SK-N-SH treated with all-trans-retinoic acid at 6 μM for 48 hours (cell line): ENCODE data around the gene SMYD3.
A peak's percentile ranks its signal among the peaks of the same experiment; 100 is the strongest.

Source experiments
- ATAC-seq: fragments of 200-7000 bp; cut with Tn5 transposase; 3 replicates; pipeline ENCODE4 v1.9.1; 2020; ENCODE audit warnings: mild to moderate bottlenecking, moderate library complexity
- ARNTL ChIP-seq: fragments of 450-650 bp; formaldehyde crosslinking; IDR thresholded peaks from 2 replicates; pipeline ENCODE4 v1.5.0; 2020; ENCODE audit warnings: low read depth, mild to moderate bottlenecking, moderate library complexity, borderline replicate concordance
- BACH2 ChIP-seq: fragments of 250-450 bp; sonication (Bioruptor Pico); IDR thresholded peaks from 2 replicates; pipeline ENCODE4 v1.9.0; 2021; ENCODE audit warnings: mild to moderate bottlenecking, borderline replicate concordance
- CSDC2 ChIP-seq: fragments of 250-450 bp; sonication (Bioruptor Pico); IDR thresholded peaks from 2 replicates; pipeline ENCODE4 v1.5.0; 2020; ENCODE audit warnings: mild to moderate bottlenecking, moderate library complexity
- CSRNP3 ChIP-seq: fragments of 250-450 bp; sonication (Bioruptor Pico); IDR thresholded peaks from 2 replicates; pipeline ENCODE4 v1.5.1; 2021; ENCODE audit warnings: mild to moderate bottlenecking, moderate library complexity
- ESRRG ChIP-seq: fragments of 250-450 bp; sonication (Bioruptor Pico); IDR thresholded peaks from 2 replicates; pipeline ENCODE4 v1.6.1; 2021; ENCODE audit warnings: mild to moderate bottlenecking
- GLIS3 ChIP-seq: fragments of 250-450 bp; sonication (Bioruptor Pico); IDR thresholded peaks from 2 replicates; pipeline ENCODE4 v1.5.0; 2020; ENCODE audit warnings: mild to moderate bottlenecking, moderate library complexity
- ISL1 ChIP-seq: fragments of 250-450 bp; sonication (Bioruptor Pico); IDR thresholded peaks from 2 replicates; pipeline ENCODE4 v2.1.2; 2022; ENCODE audit warnings: mild to moderate bottlenecking, moderate library complexity
- OSR1 ChIP-seq: fragments of 250-450 bp; sonication (Bioruptor Pico); IDR thresholded peaks from 2 replicates; pipeline ENCODE4 v1.8.0; 2022; ENCODE audit warnings: moderate library complexity, mild to moderate bottlenecking, inconsistent platforms
- PPARA ChIP-seq: fragments of 250-450 bp; sonication (Bioruptor Pico); IDR thresholded peaks from 2 replicates; pipeline ENCODE4 v1.5.0; 2020; ENCODE audit warnings: mild to moderate bottlenecking, borderline replicate concordance
- RARB ChIP-seq: fragments of 250-450 bp; sonication (Bioruptor Pico); IDR thresholded peaks from 2 replicates; pipeline ENCODE4 v1.8.0; 2021; ENCODE audit warnings: mild to moderate bottlenecking, moderate library complexity
- SNAI2 ChIP-seq: fragments of 250-450 bp; sonication (Bioruptor Pico); IDR thresholded peaks from 2 replicates; pipeline ENCODE4 v1.5.0; 2020; ENCODE audit warnings: mild to moderate bottlenecking, moderate library complexity
- TCF4 ChIP-seq: fragments of 250-450 bp; sonication (Bioruptor Pico); IDR thresholded peaks from 2 replicates; pipeline ENCODE4 v1.8.0; 2021; ENCODE audit warnings: mild to moderate bottlenecking, moderate library complexity, borderline replicate concordance
- TOX ChIP-seq: fragments of 250-450 bp; sonication (Bioruptor Pico); IDR thresholded peaks from 2 replicates; pipeline ENCODE4 v1.8.0; 2021; ENCODE audit warnings: mild to moderate bottlenecking, moderate library complexity, borderline replicate concordance
- ZC3H10 ChIP-seq: fragments of 250-450 bp; sonication (Bioruptor Pico); IDR thresholded peaks from 2 replicates; pipeline ENCODE4 v1.5.1; 2021; ENCODE audit warnings: mild to moderate bottlenecking, moderate library complexity
- ZFP3 ChIP-seq: fragments of 250-450 bp; sonication (Bioruptor Pico); IDR thresholded peaks from 2 replicates; pipeline ENCODE4 v1.5.0; 2020; ENCODE audit warnings: mild to moderate bottlenecking, moderate library complexity
- ZFP30 ChIP-seq: fragments of 450-650 bp; formaldehyde crosslinking; IDR thresholded peaks from 2 replicates; pipeline ENCODE4 v1.5.0; 2022; ENCODE audit warnings: mild to moderate bottlenecking, moderate library complexity
- ZNF565 ChIP-seq: fragments of 450-650 bp; formaldehyde crosslinking; conservative IDR thresholded peaks from 2 replicates; pipeline ENCODE4 v1.5.0; 2020; ENCODE audit warnings: low read depth, mild to moderate bottlenecking, moderate library complexity
- ZNF70 ChIP-seq: fragments of 450-650 bp; formaldehyde crosslinking; IDR thresholded peaks from 2 replicates; pipeline ENCODE4 v1.5.0; 2020; ENCODE audit warnings: mild to moderate bottlenecking, moderate library complexity
- ZNF8 ChIP-seq: fragments of 450-650 bp; formaldehyde crosslinking; IDR thresholded peaks from 2 replicates; pipeline ENCODE4 v1.5.0; 2020; ENCODE audit warnings: mild to moderate bottlenecking, moderate library complexity
- TF ChIP-seq, protein P1 (sequence below): fragments of 250-450 bp; sonication (Bioruptor Pico); IDR thresholded peaks from 2 replicates; pipeline ENCODE4 v1.8.0; 2021; ENCODE audit warnings: low read depth, mild to moderate bottlenecking, moderate library complexity, borderline replicate concordance
- TF ChIP-seq, protein P2 (sequence below): fragments of 250-450 bp; sonication (Bioruptor Pico); IDR thresholded peaks from 2 replicates; pipeline ENCODE4 v1.8.0; 2020; ENCODE audit warnings: mild to moderate bottlenecking, moderate library complexity, borderline replicate concordance
- TF ChIP-seq, protein P3 (sequence below): fragments of 250-450 bp; sonication (Bioruptor Pico); IDR thresholded peaks from 2 replicates; pipeline ENCODE4 v1.5.1; 2020; ENCODE audit warnings: low read depth, mild to moderate bottlenecking, moderate library complexity

The SMYD3 gene

GRCh38 chr1:245997471-245998258 is 509.4 kb downstream of the SMYD3 start:
- ATAC-seq: peak; percentile 79
- TF ChIP-seq SNAI2 (CRISPR knock-in tag) (no peak), ISL1 (no peak), RARB (CRISPR knock-in tag) (no peak), ARNTL (CRISPR knock-in tag) (no peak), GLIS3 (CRISPR knock-in tag) (no peak)

GRCh38 chr1:245996811-245997210 is 510.3 kb downstream of the SMYD3 start:
- ATAC-seq: no peak
- no peak for TF ChIP-seq TCF4 (CRISPR knock-in tag)
- TF ChIP-seq, protein P1, sequence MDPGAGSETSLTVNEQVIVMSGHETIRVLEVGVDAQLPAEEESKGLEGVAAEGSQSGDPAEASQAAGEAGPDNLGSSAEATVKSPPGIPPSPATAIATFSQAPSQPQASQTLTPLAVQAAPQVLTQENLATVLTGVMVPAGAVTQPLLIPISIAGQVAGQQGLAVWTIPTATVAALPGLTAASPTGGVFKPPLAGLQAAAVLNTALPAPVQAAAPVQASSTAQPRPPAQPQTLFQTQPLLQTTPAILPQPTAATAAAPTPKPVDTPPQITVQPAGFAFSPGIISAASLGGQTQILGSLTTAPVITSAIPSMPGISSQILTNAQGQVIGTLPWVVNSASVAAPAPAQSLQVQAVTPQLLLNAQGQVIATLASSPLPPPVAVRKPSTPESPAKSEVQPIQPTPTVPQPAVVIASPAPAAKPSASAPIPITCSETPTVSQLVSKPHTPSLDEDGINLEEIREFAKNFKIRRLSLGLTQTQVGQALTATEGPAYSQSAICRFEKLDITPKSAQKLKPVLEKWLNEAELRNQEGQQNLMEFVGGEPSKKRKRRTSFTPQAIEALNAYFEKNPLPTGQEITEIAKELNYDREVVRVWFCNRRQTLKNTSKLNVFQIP (CRISPR knock-in tag): no peak
- TF ChIP-seq, protein P2, sequence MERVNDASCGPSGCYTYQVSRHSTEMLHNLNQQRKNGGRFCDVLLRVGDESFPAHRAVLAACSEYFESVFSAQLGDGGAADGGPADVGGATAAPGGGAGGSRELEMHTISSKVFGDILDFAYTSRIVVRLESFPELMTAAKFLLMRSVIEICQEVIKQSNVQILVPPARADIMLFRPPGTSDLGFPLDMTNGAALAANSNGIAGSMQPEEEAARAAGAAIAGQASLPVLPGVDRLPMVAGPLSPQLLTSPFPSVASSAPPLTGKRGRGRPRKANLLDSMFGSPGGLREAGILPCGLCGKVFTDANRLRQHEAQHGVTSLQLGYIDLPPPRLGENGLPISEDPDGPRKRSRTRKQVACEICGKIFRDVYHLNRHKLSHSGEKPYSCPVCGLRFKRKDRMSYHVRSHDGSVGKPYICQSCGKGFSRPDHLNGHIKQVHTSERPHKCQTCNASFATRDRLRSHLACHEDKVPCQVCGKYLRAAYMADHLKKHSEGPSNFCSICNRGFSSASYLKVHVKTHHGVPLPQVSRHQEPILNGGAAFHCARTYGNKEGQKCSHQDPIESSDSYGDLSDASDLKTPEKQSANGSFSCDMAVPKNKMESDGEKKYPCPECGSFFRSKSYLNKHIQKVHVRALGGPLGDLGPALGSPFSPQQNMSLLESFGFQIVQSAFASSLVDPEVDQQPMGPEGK (CRISPR knock-in tag): no peak
- TF ChIP-seq OSR1: no peak
- TF ChIP-seq ZC3H10 (CRISPR knock-in tag): no peak
- TF ChIP-seq ZFP3 (CRISPR knock-in tag): no peak
- no peak for TF ChIP-seq ZNF8 (CRISPR knock-in tag)
- TF ChIP-seq ZFP30 (CRISPR knock-in tag): no peak
- no peak for TF ChIP-seq ESRRG (CRISPR knock-in tag)
- TF ChIP-seq, protein P3, sequence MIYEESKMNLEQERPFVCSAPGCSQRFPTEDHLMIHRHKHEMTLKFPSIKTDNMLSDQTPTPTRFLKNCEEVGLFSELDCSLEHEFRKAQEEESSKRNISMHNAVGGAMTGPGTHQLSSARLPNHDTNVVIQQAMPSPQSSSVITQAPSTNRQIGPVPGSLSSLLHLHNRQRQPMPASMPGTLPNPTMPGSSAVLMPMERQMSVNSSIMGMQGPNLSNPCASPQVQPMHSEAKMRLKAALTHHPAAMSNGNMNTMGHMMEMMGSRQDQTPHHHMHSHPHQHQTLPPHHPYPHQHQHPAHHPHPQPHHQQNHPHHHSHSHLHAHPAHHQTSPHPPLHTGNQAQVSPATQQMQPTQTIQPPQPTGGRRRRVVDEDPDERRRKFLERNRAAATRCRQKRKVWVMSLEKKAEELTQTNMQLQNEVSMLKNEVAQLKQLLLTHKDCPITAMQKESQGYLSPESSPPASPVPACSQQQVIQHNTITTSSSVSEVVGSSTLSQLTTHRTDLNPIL (CRISPR knock-in tag): no peak
- no peak for TF ChIP-seq RARB (CRISPR knock-in tag)
- no peak for TF ChIP-seq SNAI2 (CRISPR knock-in tag)
- TF ChIP-seq ISL1: no peak
- TF ChIP-seq CSDC2 (CRISPR knock-in tag): no peak
- no peak for TF ChIP-seq TOX (CRISPR knock-in tag)

DNA sequence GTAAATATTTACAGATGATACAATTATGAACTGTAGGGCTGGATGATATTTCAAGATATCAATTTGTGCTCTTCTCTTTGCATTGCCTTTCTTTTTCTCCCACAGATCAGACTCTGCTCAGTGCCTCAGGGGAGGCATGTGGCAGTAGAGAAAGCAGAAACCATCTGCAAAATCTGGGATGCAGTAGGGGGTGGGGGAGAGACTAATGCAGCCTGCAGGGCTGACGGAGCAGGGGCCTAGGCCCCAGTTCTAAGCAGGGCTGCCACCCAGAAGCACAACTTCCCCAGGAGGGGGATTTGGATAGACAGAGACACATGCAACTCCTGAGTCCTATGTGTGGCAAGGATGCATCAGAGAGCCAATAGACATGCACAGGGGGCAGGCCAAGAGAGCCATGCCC is 511.6 kb downstream of the SMYD3 start:
- TF ChIP-seq, protein P1 (CRISPR knock-in tag): no peak
- TF ChIP-seq ZNF8 (CRISPR knock-in tag): no peak
- TF ChIP-seq ISL1: no peak
- no peak for TF ChIP-seq ZC3H10 (CRISPR knock-in tag)
- no peak; the same call in 2 of the 3 replicates for ATAC-seq

- no peak for ATAC-seq
- TF ChIP-seq TOX (CRISPR knock-in tag): no peak
- TF ChIP-seq PPARA: no peak
- TF ChIP-seq ZFP30 (CRISPR knock-in tag): no peak
- no peak for TF ChIP-seq ZNF565 (CRISPR knock-in tag)
- TF ChIP-seq BACH2 (CRISPR knock-in tag): no peak
- no peak for TF ChIP-seq ISL1
- TF ChIP-seq RARB (CRISPR knock-in tag): no peak
- TF ChIP-seq GLIS3 (CRISPR knock-in tag): no peak
- TF ChIP-seq, protein P1 (CRISPR knock-in tag): no peak
- TF ChIP-seq CSRNP3: no peak
- TF ChIP-seq ZNF70 (CRISPR knock-in tag): no peak
- no peak for TF ChIP-seq ESRRG (CRISPR knock-in tag)
- no peak for TF ChIP-seq CSDC2 (CRISPR knock-in tag)
- TF ChIP-seq, protein P3 (CRISPR knock-in tag): no peak
These were observed 515.8 kb downstream of the SMYD3 start for GRCh38 chr1:245991266-245991665.
